ENCODE results near the gene FAM50A.

The FAM50A gene

DNA sequence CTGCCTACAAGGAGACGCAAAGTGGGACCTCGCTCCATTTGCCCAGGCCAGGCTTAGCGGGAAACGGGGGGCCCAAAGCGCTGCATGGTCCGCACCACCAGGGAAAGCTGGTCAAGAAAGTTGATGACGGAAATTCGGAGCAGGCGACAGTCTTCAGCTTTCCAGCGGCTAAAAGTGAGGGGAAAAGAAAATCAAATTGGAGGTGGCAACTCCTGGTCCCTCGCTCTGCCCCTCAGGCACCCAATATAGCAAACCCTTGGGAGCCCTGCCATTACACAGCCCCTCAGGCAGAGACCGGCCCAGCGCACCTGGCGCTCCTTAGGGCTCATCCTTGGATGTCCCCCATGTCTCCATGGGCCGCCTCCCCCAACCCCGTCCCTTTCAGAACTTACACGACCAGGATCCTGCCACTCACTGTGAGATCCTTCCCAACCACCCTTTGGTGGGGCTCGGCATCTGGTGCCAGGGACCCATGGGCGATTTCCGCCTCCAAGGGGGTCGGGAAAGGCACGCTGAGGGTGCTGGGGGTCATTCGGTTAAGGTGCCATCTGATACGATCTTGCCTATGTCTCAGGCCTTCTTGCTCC lies 34.0 kb downstream of the FAM50A start:
- Histone ChIP-seq H2AFZ (ENCODE audit: low read length, unreplicated experiment) (peak overlapping the region; percentile 6), H3K4me1 (ENCODE audit: control insufficient read depth, insufficient read depth, low read length, unreplicated experiment) (peaks cover 4% of the 10 kb centered on the region), H3K27ac (ENCODE audit: low read depth, low read length) (peak overlapping the region; percentile 32)

DNA sequence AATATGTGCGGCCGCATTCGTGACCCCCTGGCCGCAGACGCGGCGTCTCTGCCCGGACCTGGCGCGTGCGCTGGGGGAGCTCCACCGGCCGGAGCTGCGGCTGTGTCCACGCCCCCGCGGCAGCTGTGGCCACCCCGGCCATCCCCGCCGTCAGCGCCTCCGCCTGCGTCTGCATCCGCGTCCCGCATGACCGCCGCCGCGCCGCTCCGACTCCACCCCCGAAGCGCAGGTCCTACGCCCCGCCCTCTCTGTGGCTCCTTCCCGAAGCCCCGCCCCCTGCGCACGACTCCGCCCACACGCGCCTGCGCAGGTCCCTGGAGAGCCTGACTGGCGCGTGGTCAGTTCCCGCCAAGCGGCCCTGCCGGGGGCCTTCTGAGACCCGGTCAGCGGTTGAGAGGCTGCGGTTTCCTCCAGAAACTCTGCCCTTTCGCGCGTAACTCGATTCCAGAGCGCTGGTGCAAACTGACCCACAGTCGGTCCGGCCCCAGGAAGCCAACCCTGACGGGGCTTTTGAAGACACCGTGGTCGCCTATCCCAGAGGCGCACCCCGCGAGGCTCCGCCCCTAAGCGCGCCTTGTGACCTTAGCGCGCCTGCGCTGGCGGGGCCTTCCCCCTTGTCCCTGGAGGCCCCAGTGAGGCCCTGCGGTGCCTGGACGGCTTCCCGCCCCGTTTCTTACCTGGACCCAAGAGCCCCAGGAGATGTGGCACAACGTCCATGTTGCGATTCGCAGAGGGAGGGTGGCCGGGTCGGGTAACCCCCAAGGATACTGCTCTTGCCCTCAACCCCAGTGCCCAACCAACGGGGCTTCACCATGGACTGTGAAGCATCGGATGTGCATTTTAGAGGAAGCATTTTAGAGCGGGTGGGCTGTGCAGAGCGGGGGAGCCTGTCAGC lies 35.0 kb downstream of the FAM50A start, which contains the start of gene LAGE3:
Gene LAGE3 (minus strand): TSS at position 554 of the 895 bp plus-strand sequence. CDS start 366 bp downstream, at position 188.
- Histone ChIP-seq H3K4me1 (ENCODE audit: control insufficient read depth, insufficient read depth, low read length, unreplicated experiment) (peaks cover 4% of the 10 kb centered on the region), H3K27me3 (ENCODE audit: insufficient read depth, low read length) (no peaks in the 10 kb centered on the region), H2AFZ (ENCODE audit: low read length, unreplicated experiment) (peak within 1 kb of the TSS; percentile 38), H3K36me3 (ENCODE audit: insufficient read depth, low read length) (no peaks in the 10 kb centered on the region), H3K4me3 (ENCODE audit: low read depth, low read length) (peak within 1 kb of the TSS; percentile 80), H3K79me2 (ENCODE audit: control insufficient read depth, insufficient read depth, low read length, unreplicated experiment) (no peaks in the 10 kb centered on the region), H3K27ac (ENCODE audit: low read depth, low read length) (peak within 1 kb of the TSS; percentile 92)

More for the DNA sequence above, 34.0 kb downstream of the FAM50A start:
- Histone ChIP-seq H3K79me2 (ENCODE audit: control insufficient read depth, insufficient read depth, low read length, unreplicated experiment) (no peaks in the 10 kb centered on the region), H3K27me3 (ENCODE audit: insufficient read depth, low read length) (no peaks in the 10 kb centered on the region), H3K4me3 (ENCODE audit: low read depth, low read length) (peak overlapping the region; percentile 80), H3K36me3 (ENCODE audit: insufficient read depth, low read length) (no peaks in the 10 kb centered on the region)

DNA sequence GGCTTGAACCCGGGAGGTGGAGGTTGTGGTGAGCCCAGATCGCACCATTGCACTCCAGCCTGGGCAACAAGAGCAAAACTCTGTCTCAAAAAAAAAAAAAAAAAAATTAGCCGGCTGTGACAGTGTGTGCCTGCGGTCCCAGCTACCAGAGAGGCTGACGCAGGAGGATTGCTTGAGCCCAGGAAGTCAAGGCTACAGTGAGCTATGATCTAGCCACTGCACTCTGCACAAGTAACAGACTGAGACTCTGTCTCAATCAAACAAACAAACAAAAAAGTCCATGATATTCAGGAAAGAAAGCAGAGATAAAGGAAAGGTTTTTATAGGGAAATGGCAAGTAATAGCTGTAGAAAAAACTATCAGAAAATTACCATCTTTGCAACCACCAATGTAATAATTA lies 37.3 kb downstream of the FAM50A start:
- Histone ChIP-seq H3K27me3 (ENCODE audit: insufficient read depth, low read length) (no peaks in the 10 kb centered on the region), H2AFZ (ENCODE audit: low read length, unreplicated experiment) (no peak overlapping the region), H3K27ac (ENCODE audit: low read depth, low read length) (no peak overlapping the region), H3K79me2 (ENCODE audit: control insufficient read depth, insufficient read depth, low read length, unreplicated experiment) (peaks cover 13% of the 10 kb centered on the region), H3K36me3 (ENCODE audit: insufficient read depth, low read length) (no peaks in the 10 kb centered on the region; the same call in 1 of the 2 replicates), H3K4me1 (ENCODE audit: control insufficient read depth, insufficient read depth, low read length, unreplicated experiment) (peaks cover 14% of the 10 kb centered on the region), H3K4me3 (ENCODE audit: low read depth, low read length) (no peak overlapping the region)

DNA sequence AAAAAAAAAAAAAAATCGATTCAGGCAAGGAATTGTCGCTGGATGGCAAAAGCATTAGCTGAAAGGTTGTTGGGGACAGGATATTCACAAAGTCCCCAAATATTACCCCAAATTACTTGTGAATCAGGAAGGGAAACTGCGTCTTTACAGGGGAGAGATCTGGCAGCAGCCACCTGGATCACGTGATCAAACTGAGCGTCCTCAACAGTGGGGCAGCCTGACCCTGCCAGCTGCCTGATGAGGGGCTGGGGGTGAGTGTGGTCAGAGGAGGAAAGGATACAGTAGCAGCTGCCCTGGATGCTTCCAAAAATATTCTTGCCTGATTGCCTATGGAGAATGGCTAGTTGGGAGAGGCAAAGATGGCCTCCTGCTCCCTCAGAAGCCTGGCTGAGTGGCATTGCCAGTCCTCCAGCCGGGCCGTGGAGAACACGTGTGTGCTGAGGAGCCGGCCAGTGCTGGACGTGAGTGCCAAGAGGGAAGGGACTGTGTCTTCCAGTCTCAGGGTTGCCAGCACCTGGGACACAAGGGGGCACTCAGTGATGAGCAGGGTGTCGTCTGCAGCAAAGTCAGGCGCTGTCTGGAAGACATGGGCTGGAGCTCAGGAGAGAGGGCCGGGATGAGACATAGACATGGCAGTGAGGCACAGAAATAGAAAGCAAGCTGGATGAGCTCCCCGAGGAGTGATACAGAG lies 38.1 kb downstream of the FAM50A start:
- Histone ChIP-seq H3K36me3 (ENCODE audit: insufficient read depth, low read length) (no peaks in the 10 kb centered on the region; the same call in 1 of the 2 replicates), H3K4me3 (ENCODE audit: low read depth, low read length) (no peak overlapping the region), H3K4me1 (ENCODE audit: control insufficient read depth, insufficient read depth, low read length, unreplicated experiment) (peaks cover 14% of the 10 kb centered on the region), H3K79me2 (ENCODE audit: control insufficient read depth, insufficient read depth, low read length, unreplicated experiment) (peaks cover 13% of the 10 kb centered on the region), H3K27ac (ENCODE audit: low read depth, low read length) (no peak overlapping the region), H2AFZ (ENCODE audit: low read length, unreplicated experiment) (no peak overlapping the region), H3K27me3 (ENCODE audit: insufficient read depth, low read length) (no peaks in the 10 kb centered on the region)

DNA sequence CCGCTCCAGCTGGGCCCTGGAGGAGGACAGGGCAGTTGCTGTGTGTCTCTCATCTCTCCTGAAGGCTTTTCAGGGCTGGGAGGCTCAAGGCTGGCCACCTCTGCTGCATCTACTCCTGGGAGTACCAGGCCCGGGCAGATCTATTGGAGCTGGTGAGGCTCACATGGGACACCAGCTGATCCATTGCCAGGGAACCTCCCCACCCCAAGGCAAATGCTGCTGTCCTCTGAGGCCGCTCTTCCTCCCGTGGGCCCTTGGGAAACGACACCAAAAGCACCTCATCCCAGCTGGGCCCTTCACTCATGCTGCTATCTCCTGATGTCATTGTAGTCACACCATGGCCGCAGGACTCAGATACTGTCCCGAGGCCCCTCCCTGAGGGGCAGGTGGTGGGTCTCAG lies 38.8 kb downstream of the FAM50A start:
- H2AFZ ChIP-seq (ENCODE audit: low read length, unreplicated experiment): no peak overlapping the region
- no peaks in the 10 kb centered on the region; the same call in 1 of the 2 replicates for H3K36me3 ChIP-seq (ENCODE audit: insufficient read depth, low read length)
- peaks cover 14% of the 10 kb centered on the region for H3K4me1 ChIP-seq (ENCODE audit: control insufficient read depth, insufficient read depth, low read length, unreplicated experiment)

DNA sequence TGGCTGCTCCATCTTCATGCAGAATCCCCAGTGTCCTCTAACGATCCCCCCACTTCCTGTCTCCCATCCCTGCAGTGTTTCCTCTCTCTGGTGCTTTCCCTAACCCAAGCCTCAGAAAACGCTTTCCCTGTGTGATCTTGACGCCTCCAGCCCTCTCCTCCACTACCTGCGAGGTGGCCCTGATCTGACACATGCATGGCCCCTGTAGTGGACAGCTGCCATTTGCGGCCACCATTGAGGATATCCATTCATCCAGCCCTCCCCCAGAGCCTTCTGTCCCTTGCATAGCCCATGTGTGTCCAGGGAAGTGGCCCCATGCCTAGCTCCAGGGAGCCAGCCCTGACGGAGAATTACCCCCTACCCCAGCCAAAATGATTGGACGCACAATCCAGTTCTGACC lies 39.4 kb downstream of the FAM50A start:
- Histone ChIP-seq H2AFZ (ENCODE audit: low read length, unreplicated experiment) (no peak overlapping the region), H3K4me3 (ENCODE audit: low read depth, low read length) (no peak overlapping the region), H3K27ac (ENCODE audit: low read depth, low read length) (no peak overlapping the region), H3K79me2 (ENCODE audit: control insufficient read depth, insufficient read depth, low read length, unreplicated experiment) (peaks cover 19% of the 10 kb centered on the region), H3K36me3 (ENCODE audit: insufficient read depth, low read length) (no peaks in the 10 kb centered on the region; the same call in 1 of the 2 replicates), H3K27me3 (ENCODE audit: insufficient read depth, low read length) (no peaks in the 10 kb centered on the region), H3K4me1 (ENCODE audit: control insufficient read depth, insufficient read depth, low read length, unreplicated experiment) (peaks cover 14% of the 10 kb centered on the region)

More for the DNA sequence above, 38.8 kb downstream of the FAM50A start:
- Histone ChIP-seq H3K27ac (ENCODE audit: low read depth, low read length) (no peak overlapping the region), H3K4me3 (ENCODE audit: low read depth, low read length) (no peak overlapping the region), H3K79me2 (ENCODE audit: control insufficient read depth, insufficient read depth, low read length, unreplicated experiment) (peaks cover 16% of the 10 kb centered on the region), H3K27me3 (ENCODE audit: insufficient read depth, low read length) (no peaks in the 10 kb centered on the region)

DNA sequence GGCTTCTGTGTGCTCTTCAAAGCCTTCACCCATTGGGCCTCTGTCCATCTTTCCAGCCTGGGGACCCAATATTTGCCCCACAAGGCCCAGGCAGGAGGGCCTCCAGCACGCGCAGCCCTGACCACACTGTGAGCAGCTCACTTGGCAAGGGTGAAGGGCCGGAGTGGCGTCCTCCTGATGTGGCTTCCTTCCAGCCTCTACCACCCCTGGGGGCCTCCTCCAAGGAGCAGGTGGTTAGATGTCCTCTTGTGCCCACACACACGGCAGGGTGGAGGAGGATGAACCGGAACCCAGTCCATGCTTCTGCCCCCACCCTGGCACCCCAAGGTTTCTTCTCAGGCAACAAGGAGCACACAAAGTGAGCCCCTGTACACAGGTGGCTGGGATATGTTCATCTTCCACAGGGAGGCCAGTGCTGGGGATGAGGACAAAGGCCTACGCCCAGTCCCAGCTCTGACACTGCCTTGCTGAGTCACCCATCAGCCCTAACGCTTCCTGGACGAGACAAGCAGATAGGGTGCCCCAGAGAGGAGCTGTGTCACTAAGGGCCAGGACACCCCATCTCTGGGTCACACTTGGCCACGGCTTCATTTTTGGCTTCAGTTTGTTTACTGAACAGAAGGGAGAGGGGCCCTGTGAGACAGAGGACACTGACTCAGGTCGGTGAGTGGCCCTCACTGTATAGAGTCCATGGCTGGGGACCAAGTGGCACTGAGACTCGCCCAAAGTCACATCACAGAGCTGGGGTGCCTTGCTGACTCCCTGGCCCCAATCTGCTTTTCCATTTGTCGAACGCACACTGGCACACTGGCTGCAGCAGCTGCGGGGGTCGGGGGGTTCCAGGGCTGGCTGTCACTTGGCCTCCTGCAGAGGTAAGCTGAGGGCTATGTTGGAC lies 40.6 kb downstream of the FAM50A start:
- 0 out of 2 replicates have a peak overlapping the region, but pooled peaks have one; percentile 89 for H3K4me3 ChIP-seq (ENCODE audit: low read depth, low read length)

DNA sequence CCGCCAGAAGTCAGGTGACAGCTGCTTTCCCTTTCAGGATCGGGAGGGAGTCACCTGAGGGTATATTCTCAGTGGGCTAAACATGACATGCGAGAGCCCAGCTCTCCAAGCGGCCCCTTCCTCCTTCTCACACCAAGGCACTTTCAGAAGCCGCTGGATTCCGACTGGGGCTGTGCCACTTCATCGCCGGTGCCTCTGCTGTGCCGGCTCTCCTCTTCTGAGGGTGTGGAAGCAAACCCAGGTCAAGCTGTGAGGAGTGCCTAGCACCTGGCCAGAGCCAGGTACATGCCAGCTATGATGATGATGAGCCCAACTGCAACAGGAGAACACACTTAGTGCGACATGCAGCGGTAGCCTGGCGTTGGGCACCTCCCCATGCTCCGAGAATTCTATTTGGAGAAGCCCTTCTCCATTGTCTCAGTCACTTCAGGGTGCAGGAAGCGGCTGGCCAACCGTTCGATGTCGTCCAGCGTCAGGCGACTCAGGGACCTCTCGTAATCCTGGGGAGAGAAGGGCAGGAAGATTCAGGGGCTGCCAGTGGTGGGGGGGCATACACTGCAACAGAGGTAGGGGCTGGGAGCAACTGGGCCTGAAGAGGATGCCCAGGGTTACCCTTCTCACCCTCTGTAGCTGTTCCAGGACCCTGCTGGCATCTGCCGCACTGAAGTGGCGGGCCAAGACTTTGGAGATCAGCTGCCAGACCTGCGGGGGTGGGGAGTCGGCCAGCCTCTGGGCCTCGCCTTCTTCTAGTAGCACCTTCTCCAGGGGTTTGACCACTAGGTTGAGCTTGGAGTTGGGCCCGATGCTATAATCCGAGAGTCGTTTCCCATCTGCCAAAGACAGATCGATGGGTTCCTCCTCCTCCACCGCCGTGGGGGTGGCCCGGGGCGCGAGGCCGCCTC lies 41.5 kb downstream of the FAM50A start:
- Histone ChIP-seq H3K79me2 (ENCODE audit: control insufficient read depth, insufficient read depth, low read length, unreplicated experiment) (peaks cover 27% of the 10 kb centered on the region), H3K36me3 (ENCODE audit: insufficient read depth, low read length) (no peaks in the 10 kb centered on the region; the same call in 1 of the 2 replicates), H3K4me1 (ENCODE audit: control insufficient read depth, insufficient read depth, low read length, unreplicated experiment) (peaks cover 10% of the 10 kb centered on the region), H3K27ac (ENCODE audit: low read depth, low read length) (no peak overlapping the region), H3K4me3 (ENCODE audit: low read depth, low read length) (peak overlapping the region; percentile 89), H2AFZ (ENCODE audit: low read length, unreplicated experiment) (no peak overlapping the region), H3K27me3 (ENCODE audit: insufficient read depth, low read length) (no peaks in the 10 kb centered on the region)

More for the DNA sequence above, 40.6 kb downstream of the FAM50A start:
- no peaks in the 10 kb centered on the region for H3K27me3 ChIP-seq (ENCODE audit: insufficient read depth, low read length)
- peaks cover 25% of the 10 kb centered on the region for H3K79me2 ChIP-seq (ENCODE audit: control insufficient read depth, insufficient read depth, low read length, unreplicated experiment)
- H3K36me3 ChIP-seq (ENCODE audit: insufficient read depth, low read length): no peaks in the 10 kb centered on the region; the same call in 1 of the 2 replicates
- no peak overlapping the region for H3K27ac ChIP-seq (ENCODE audit: low read depth, low read length)
- H2AFZ ChIP-seq (ENCODE audit: low read length, unreplicated experiment): no peak overlapping the region
- H3K4me1 ChIP-seq (ENCODE audit: control insufficient read depth, insufficient read depth, low read length, unreplicated experiment): peaks cover 11% of the 10 kb centered on the region

DNA sequence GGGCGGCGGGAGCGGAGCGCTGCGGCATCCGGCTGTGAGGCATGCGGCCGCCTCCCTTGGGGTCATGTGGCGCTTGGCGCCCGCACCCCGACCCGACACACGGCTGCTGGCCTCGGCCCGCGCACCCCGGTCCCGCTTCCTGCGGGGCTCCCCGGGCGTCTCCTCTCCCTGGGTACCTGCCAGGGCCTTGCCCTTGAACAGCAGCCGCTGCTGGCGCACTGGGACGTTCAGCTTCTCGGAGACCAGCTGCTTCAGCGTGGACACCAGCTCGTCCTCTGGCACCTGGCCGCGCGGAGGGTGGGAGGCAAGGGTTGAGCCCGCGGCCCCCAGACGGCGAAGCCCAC lies 42.1 kb downstream of the FAM50A start:
- Histone ChIP-seq H3K79me2 (ENCODE audit: control insufficient read depth, insufficient read depth, low read length, unreplicated experiment) (peaks cover 27% of the 10 kb centered on the region), H3K4me1 (ENCODE audit: control insufficient read depth, insufficient read depth, low read length, unreplicated experiment) (peaks cover 10% of the 10 kb centered on the region), H3K4me3 (ENCODE audit: low read depth, low read length) (peak overlapping the region; percentile 89), H3K27me3 (ENCODE audit: insufficient read depth, low read length) (no peaks in the 10 kb centered on the region), H2AFZ (ENCODE audit: low read length, unreplicated experiment) (no peak overlapping the region), H3K36me3 (ENCODE audit: insufficient read depth, low read length) (no peaks in the 10 kb centered on the region; the same call in 1 of the 2 replicates), H3K27ac (ENCODE audit: low read depth, low read length) (no peak overlapping the region)
